Embryonic facial prominence (tissue), 1 donor: Measurements from ENCODE around the gene ESCO1.

ENCODE experiments used
- DNase-seq: peaks from one replicate; pipeline ENCODE4 v3.0.0-alpha.2; 2016; ENCODE audit errors: extremely low spot score

ESCO1 gene

GRCh38 chr18:21490748-21491147 lies 109.8 kb downstream of the ESCO1 start:
- DNase-seq, result no peak

- DNase-seq, result no peak
Measured at GRCh38 chr18:21489919-21490495, 110.5 kb downstream of the ESCO1 start.

- DNase-seq, result no peak
Measured at GRCh38 chr18:21489119-21489750, 111.3 kb downstream of the ESCO1 start.

- no peak for DNase-seq
Measured at GRCh38 chr18:21486905-21487437, 113.5 kb downstream of the ESCO1 start.

- DNase-seq, result no peak
Measured at GRCh38 chr18:21484851-21485636, 115.5 kb downstream of the ESCO1 start.

- DNase-seq, result no peak
Measured at GRCh38 chr18:21483051-21483450, 117.5 kb downstream of the ESCO1 start.

GRCh38 chr18:21481739-21482138 lies 118.8 kb downstream of the ESCO1 start:
- no peak for DNase-seq

- DNase-seq, result no peak
Measured at GRCh38 chr18:21479721-21480120, 120.8 kb downstream of the ESCO1 start.
